SU-DHL-6 (cell line): ENCODE results near the gene AGO4.

Experiments
- CTCF ChIP-seq: fragments of 200-600 bp; sonication (generic); IDR thresholded peaks from one replicate; pipeline ENCODE4 v1.5.1; 2017; ENCODE audit warnings: antibody characterized with exemption, mild to moderate bottlenecking, low read length, moderate library complexity; ENCODE audit not compliant: insufficient read depth, poor library complexity, severe bottlenecking
- EZH2phosphoT487 ChIP-seq: fragments of 200-600 bp; sonication (generic), shearing (Covaris generic); conservative IDR thresholded peaks from 2 replicates; pipeline ENCODE4 v1.6.1; 2018; ENCODE audit warnings: mild to moderate bottlenecking, antibody characterized with exemption, low read length, moderate library complexity, mixed read lengths

GRCh38 chr1:35863881-35864625, 56.2 kb downstream of the AGO4 start:
- no peak for TF ChIP-seq CTCF
- TF ChIP-seq EZH2phosphoT487 = no peak
